HG03097 (cell line): ENCODE measurements around the gene UCHL5.

ENCODE experiments used
- ATAC-seq: cut with Tn5 transposase; IDR thresholded peaks from one replicate; pipeline ENCODE4 v1.9.1; 2021; ENCODE audit not compliant: unreplicated experiment, low FRiP score

The UCHL5 gene

GRCh38 chr1:193059282-193060114 is at the start of gene UCHL5, which contains the start of gene RO60:
Gene UCHL5 (minus strand): TSS chr1:193059360. CDS start chr1:193059260, 100 bp downstream.
Gene RO60 (plus strand): TSS chr1:193059612. CDS start chr1:193069055, 9,443 bp downstream.
- ATAC-seq = peak; percentile 96

GRCh38 chr1:193108471-193108870 is 49.3 kb upstream of the UCHL5 start:
- no peak for ATAC-seq

GRCh38 chr1:193105821-193106177 is 46.6 kb upstream of the UCHL5 start:
- no peak for ATAC-seq

DNA sequence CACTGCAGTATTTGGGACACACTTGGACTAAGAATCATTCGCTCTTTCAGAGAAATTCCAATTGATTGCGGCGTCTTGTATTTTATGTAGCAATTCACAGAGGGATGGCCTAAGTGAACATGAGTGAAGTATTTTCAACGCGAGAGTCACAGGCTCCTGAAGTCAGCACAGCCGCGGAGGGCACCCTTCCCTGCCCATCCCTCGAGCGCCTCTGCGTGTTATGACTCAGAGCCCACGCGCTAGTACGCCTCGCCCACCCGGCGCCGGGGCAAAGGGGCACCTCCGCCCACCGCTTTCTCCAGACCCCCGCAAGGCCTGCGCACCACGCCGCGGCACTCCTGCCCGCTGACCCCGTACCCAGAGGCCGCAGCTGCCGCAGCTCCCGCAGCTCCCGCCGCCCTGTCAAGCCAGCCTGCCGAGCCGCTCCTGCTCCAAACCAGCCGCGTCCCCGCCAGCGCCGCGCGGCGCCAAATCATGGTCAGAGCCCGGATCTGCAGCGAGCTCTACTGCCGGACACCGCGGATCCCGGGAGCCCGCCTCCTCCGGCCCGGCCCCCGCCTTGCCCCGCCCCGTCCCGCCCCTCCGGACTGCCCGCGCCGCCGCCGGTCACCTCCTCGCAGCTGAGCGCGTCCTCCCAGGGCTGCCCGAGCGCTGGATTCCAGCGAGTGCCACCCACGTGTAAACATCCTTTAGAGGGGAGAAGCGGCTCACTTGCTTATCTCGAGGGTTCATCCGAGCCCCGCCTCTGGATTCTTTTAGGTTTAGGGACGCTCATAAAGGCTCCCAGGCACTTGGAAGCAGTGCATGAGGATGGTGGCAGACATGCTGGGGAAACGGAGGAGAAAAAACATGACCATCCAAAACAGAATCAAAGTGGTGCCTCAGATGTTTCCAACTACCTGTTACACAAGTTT is 46.0 kb upstream of the UCHL5 start, which contains the start of gene GLRX2:
TSS of gene GLRX2 (minus strand) at position 508 of the 914 bp plus-strand sequence. CDS start at position 476, 32 bp downstream.
- ATAC-seq = peak; percentile 91

- peak; percentile 39 for ATAC-seq
Measured at GRCh38 chr1:193104502-193104906, 45.3 kb upstream of the UCHL5 start.

DNA sequence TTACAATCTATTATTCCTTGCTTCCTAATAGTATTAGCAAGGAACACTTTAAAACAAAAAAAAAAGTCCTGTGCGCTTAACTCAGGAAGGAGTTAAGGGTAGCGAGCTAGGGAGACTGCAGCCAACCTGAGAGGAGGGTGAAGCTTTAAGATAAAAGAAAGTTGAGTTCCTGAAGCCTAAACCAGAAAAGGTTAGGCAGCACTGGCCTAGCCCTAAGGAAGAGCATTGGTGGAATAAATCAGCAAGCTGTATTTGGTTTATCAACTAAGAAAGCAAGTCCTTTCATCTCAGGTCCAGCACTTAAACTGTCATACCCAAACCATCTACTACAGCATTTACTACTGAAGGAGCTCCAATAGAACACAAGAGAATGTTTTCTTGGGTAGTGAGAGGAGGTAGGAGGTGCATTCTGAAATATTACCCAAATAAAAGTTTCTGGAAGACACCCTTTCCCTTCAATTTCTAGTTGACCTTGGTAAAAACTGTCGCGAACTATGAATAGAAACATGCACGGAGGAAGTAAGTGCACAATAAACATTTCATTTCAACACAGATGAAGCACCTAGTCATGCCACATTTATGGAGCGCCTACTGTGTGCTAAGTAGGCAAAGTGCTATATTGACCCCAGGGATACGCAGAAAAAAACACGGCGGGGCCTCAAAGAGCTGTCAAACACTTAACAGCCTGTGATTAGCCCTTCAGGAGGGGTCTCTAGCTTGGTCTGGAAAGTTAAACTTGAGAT is 44.8 kb upstream of the UCHL5 start:
- no peak for ATAC-seq

GRCh38 chr1:193102662-193103061 is 43.5 kb upstream of the UCHL5 start:
- ATAC-seq = no peak

DNA sequence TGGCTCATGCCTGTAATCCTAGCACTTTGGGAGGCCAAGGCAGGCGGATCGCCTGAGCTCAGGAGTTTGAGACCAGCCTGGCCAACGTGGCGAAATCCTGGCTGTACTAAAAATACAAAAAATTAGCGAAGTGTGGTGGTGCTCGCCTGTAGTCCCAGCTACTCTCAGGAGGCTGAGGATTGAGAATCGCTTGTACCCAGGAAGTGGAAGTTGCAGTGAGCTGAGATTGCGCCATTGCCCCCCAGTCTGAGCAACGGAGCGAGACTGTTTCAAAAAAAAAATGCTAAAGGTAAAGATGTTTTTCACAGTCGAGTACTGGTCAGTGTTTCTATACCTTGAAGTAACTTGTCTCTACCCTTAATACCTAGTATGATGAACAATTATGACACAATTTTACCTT is 35.0 kb upstream of the UCHL5 start:
- ATAC-seq = no peak

GRCh38 chr1:193090865-193091264 is 31.7 kb upstream of the UCHL5 start:
- no peak for ATAC-seq

DNA sequence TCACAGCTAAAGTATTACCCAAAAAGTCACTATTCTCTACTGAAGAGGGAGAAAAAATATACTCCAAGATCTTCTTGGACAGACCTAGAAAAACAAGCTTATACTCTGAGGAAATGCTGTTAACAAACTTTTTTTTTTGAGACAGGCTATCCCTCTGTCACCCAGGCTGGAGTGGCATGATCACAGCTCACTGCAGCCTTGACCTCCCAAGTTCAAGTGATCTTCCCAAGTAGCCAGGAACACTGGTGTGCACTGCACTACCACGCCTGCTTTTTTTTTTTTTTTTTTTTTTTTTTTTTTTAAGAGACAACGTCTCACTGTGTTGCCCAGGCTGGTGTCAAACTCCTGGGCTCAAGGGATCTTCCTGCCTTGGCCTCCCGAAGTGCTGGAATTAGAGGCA is 28.7 kb upstream of the UCHL5 start:
- ATAC-seq = no peak

DNA sequence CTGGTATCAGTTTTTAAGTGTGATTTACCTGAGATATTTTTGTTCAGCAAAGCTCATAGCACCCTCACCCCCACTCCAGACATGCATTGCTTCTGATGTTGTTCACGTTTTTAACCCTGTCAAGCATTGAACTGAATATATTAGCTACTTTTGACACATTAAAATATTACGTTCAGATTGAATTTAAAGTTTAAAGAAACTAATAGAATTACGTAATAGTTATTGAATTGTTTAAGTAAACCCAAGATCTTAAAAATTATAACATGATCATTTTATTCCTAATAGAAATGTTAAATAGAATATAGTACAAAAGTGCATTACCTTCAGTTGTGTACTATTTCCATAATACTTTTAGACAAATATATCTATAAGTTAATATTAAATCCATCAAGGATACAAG is 27.2 kb upstream of the UCHL5 start:
- no peak for ATAC-seq

- no peak for ATAC-seq
Measured at GRCh38 chr1:193085263-193085662, 26.1 kb upstream of the UCHL5 start.

DNA sequence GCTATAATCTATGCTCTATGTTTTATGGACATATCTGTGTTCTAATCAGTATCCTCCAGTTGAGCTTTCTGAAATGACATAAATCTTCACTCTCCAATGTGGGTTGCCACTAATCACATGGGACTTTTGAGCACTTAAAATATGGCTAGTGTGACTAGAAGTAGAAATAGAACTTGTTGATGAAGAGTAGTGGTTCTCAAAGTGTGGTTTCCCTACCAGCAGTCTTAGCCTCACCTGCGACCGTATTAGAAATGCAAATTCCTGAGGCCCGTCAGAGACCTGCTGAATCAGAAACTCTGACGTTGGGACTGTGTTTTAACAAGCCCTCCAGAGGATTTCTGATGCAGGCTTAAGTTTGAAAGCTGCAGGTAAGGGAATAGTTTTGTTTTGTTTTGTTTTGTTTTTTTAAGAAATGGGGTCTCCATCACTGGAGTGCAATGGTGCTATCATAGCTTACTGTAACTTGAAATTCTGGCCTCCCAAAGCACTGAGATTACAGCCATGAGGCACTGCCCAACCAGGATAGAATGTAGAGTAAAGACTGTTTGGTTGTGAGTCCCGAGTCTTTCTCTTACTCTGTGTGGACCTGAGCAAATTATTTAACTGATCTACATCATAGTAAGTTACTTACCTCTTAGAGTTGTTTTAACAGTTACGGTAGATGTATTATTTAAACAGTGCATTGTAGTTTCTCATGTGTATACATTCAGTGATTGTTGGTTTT is 24.4 kb upstream of the UCHL5 start:
- ATAC-seq = peak; percentile 68

GRCh38 chr1:193079187-193079586 is 20.0 kb upstream of the UCHL5 start:
- no peak for ATAC-seq

- ATAC-seq = no peak
Measured at GRCh38 chr1:193077991-193078390, 18.8 kb upstream of the UCHL5 start.

DNA sequence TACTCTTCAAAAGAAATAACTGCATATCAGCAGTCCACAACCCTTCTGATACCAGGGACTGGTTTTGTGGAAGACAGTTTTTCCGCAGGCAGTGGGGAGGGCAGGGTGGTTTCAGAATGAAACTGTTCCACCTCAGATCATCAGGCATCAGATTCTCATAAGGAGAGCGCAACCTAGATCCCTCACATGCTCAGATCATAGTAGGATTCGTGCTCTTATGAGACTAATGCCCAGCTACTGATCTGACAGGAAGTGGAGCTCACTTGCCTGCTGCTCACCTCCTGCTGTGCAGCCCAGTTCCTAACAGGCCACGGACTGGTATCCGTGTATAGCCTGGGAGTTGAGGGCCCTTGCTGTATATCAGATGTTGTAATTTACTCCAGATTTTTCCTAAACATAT is 11.8 kb upstream of the UCHL5 start:
- ATAC-seq = peak; percentile 54

DNA sequence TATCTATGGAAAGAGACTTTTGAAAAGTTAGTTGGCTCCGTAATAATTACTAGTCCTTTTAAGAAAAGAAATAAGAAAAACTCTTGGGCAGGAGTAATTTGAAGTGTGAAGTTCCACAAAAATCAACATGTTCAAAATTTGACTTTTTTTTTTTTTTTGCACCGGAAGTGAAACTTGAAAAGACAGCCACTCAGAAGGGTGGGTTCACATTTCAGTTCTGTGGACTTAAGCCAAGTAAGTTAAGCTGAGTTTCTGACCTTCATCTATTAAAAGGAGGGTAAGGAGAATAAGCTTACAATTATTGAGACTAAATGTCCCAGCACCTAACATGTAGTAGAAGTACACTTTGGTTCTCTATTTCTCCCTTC is 11.2 kb upstream of the UCHL5 start:
- no peak for ATAC-seq

DNA sequence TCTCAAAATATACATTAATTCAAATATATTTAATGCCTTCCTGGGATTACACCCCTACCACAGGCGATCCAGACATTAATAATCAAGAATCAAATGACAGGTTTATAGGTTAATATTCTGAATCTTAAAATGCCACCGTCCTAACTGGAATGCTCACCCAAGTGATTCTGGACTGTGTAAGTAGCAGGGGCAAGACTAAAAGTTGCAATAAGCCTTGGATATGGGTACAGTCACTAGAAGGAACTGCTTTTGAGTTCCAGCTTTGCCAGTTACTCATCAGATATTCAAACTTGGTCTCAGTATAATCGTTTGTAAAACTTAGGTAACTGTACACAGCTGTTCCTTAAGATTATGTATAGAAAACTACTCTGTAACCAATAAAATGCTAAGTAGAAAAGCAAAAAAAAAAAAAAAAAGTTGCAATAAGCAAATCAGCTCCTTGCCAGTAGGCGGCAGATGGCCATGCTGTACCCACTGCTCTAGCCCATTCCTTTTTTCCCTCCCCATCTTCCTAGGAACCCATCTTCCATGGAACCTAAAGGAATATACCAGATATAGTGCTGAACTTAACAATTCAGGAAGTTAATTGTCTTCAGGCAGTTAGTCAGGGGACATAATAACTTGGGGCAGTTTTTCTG is 10.7 kb upstream of the UCHL5 start:
- no peak for ATAC-seq

GRCh38 chr1:193068013-193068412 is 8.9 kb upstream of the UCHL5 start:
- no peak for ATAC-seq

- no peak for ATAC-seq
Measured at GRCh38 chr1:193066606-193067005, 7.4 kb upstream of the UCHL5 start.
